NT2/D1 (cell line): Measurements from ENCODE around the gene EPN3.

Experiments
- SUZ12 ChIP-seq: IDR thresholded peaks from 2 replicates; pipeline ENCODE4 v1.6.1; 2011; ENCODE audit not compliant: insufficient read length, insufficient read depth; ENCODE audit errors: extremely low read depth
- YY1 ChIP-seq: IDR thresholded peaks from 2 replicates; pipeline ENCODE4 v1.6.1; 2011; ENCODE audit not compliant: insufficient read length, insufficient read depth

- TF ChIP-seq YY1: no peak
- TF ChIP-seq SUZ12: no peak
Measured at GRCh38 chr17:50484386-50485155, 48.0 kb upstream of the EPN3 start.
